ENCODE results near the gene TMEM273. TPM values are rescaled to one million over a fixed set of nuclear protein-coding genes. Genes with fewer than 3 reads are reported as not detected.

Gene TMEM273
- total RNA-seq, 4 donors from 2014 or later, result 11.6 to 36.8 (median 25.1) TPM

DNA sequence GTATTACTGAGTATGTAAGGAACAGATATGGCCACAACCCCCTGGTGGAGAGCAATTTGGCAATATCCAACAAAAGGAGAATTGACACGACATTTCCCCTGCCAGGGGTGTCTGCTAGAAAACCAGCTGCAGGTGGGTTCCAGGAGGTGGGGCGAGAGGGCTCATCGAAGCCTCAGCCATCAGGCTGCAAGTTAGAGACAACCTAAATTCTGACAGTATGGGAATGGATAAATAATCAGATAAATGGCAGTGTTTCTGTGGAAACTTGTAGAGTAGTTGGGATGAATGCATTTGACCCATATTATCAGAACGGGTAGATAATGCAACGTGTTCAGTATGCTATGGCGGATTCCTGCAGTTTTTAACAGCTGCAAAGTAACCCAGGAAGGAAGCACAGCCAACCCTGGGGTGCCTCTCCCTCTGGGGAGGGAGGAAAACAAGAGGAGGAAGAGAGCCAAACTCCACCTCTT is 3.5 kb downstream of the TMEM273 start:
- no peak for DNase-seq (ENCODE audit: extremely low spot score)
- intact Hi-C loops (cut with DNase I), result no loop called here
- WGBS, result 58% methylated on average over 6 of the region's 6 CpGs
- Histone ChIP-seq H3K27me3 (peaks cover 0 to 3% (median 0%) of the 10 kb centered on the region in 4 donors), H3K27ac (replicated peaks in 1 of 4) (no peak overlapping the region), H3K4me1 (peaks cover 18 to 41% (median 34%) of the 10 kb centered on the region in 4 donors), H3K9me3 (no peaks in the 10 kb centered on the region), H3K36me3 (no peaks in the 10 kb centered on the region), H3K4me3 (peak overlapping the region in 1 of 4 donors; percentile 2)
- TF ChIP-seq POLR2A (IDR thresholded peaks at IDR 0.05; ENCODE audit: low read depth) (no peak), EP300 (IDR thresholded peaks at IDR 0.05) (no peak), POLR2AphosphoS5 (IDR thresholded peaks at IDR 0.05) (no peak)
- TF ChIP-seq, protein P1, sequence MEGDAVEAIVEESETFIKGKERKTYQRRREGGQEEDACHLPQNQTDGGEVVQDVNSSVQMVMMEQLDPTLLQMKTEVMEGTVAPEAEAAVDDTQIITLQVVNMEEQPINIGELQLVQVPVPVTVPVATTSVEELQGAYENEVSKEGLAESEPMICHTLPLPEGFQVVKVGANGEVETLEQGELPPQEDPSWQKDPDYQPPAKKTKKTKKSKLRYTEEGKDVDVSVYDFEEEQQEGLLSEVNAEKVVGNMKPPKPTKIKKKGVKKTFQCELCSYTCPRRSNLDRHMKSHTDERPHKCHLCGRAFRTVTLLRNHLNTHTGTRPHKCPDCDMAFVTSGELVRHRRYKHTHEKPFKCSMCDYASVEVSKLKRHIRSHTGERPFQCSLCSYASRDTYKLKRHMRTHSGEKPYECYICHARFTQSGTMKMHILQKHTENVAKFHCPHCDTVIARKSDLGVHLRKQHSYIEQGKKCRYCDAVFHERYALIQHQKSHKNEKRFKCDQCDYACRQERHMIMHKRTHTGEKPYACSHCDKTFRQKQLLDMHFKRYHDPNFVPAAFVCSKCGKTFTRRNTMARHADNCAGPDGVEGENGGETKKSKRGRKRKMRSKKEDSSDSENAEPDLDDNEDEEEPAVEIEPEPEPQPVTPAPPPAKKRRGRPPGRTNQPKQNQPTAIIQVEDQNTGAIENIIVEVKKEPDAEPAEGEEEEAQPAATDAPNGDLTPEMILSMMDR (IDR thresholded peaks at IDR 0.05), result no peak

DNA sequence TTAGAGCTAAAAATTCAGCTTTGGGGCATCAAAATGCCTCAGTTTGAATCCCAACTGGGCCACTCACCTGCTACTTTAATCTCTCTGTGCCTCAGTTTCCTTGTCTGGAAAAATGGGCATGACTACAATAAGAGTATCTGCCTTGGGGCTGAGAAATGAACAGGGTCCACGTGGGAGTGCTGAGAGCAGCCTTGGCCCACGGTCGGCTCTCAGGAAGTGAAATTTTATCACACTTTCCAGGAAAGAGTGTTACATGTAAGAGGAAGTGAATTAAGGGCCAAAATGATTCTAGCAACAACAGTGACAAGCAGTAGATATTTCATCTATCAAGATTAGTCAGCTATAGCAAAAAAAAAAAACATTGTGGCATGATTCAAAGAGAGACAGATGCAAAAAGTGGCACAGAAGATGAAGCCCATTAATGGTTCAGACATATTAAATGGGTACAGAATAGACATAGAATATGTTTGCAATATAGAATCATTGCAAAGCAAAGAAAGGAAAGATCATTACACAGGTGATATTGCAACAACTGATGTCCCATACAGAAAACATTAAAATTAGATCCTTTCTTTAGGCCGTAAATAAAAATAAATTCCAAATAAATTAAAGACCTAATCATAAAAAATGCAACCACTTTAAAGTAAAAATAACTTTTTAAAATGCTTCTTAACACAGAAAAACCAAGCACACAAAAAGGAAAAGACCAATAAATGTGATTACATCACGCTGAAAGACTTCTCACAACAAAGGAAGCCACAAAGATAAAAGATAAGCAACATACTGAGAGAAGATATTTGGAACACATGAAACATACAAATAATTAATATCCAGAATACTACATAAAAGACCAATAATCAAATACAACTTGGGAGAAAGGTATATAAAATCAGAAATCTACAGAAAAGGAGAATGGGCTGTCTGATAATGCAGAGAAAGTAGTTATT is 4.3 kb downstream of the TMEM273 start:
- DNase-seq (ENCODE audit: extremely low spot score), result no peak
- 61% methylated on average over 5 of the region's 5 CpGs for WGBS
- TF ChIP-seq, protein P1 (IDR thresholded peaks at IDR 0.05), result no peak
- TF ChIP-seq POLR2AphosphoS5 (IDR thresholded peaks at IDR 0.05), result no peak
- no peak for TF ChIP-seq POLR2A (IDR thresholded peaks at IDR 0.05; ENCODE audit: low read depth)
- no peak for TF ChIP-seq EP300 (IDR thresholded peaks at IDR 0.05)

DNA sequence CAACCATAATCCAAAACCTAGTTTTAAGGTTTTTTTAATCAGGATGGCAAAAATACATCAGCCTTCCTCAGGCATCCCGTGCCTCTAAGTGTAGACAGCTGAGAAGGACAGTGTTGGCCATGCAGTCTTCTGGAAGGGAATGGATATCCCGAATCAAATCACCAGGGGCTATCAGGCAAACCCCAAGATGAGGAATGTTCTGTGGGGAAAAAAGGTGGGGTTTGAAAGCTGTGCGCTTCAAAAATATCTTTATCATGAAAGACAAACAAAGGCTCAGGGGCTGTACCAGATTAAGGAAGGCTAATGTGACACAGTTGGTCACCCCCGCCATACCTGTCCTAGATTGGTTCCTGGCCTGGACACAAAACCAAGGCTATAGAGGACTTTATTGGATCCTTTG is 5.4 kb downstream of the TMEM273 start:
- Histone ChIP-seq H3K27me3 (no peaks in the 10 kb centered on the region), H3K9me3 (no peaks in the 10 kb centered on the region), H3K4me1 (peaks cover 5 to 31% (median 24%) of the 10 kb centered on the region in 4 donors), H3K36me3 (no peaks in the 10 kb centered on the region), H3K27ac (replicated peaks in 1 of 4) (no peak overlapping the region), H3K4me3 (no peak overlapping the region)
- DNase-seq (ENCODE audit: extremely low spot score), result no peak
- TF ChIP-seq POLR2A (IDR thresholded peaks at IDR 0.05; ENCODE audit: low read depth) (no peak), POLR2AphosphoS5 (IDR thresholded peaks at IDR 0.05) (no peak), EP300 (IDR thresholded peaks at IDR 0.05) (no peak)
- TF ChIP-seq, protein P1 (IDR thresholded peaks at IDR 0.05), result no peak
- over 99% methylated on average over 4 of the region's 4 CpGs for WGBS
- intact Hi-C loops (cut with DNase I), result no loop called here

More for the DNA sequence above, 4.3 kb downstream of the TMEM273 start:
- intact Hi-C loops (cut with DNase I), result no loop called here
- Histone ChIP-seq H3K9me3 (no peaks in the 10 kb centered on the region), H3K27ac (replicated peaks in 1 of 4) (no peak overlapping the region), H3K4me3 (no peak overlapping the region), H3K36me3 (no peaks in the 10 kb centered on the region), H3K27me3 (no peaks in the 10 kb centered on the region), H3K4me1 (peaks cover 11 to 33% (median 28%) of the 10 kb centered on the region in 4 donors)

DNA sequence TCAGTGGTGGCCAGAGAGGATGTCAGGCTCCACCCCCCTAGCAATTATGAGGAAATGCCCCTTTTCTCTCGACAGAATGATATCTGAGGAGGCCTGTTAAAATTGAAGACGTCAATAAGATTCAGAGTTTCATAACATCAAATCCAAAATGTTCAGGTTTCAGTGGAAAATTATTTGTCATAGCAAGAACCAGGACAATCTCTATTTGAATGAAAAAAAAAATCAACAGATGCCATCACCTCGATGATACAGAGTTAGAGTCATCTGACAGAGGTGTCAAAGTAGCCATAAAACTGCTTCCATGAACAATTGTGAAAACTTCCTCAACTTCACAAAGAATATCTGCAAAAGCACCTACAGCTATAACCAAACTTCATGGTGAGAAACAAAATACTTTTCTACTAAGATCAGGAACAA is 7.7 kb downstream of the TMEM273 start:
- no peak for DNase-seq (ENCODE audit: extremely low spot score)
- Histone ChIP-seq H3K9me3 (no peaks in the 10 kb centered on the region), H3K27ac (replicated peaks in 1 of 4) (no peak overlapping the region), H3K4me1 (peaks cover 20 to 32% (median 26%) of the 10 kb centered on the region in 4 donors), H3K36me3 (no peaks in the 10 kb centered on the region), H3K27me3 (no peaks in the 10 kb centered on the region), H3K4me3 (no peak overlapping the region)
- WGBS, result 48% methylated on average over 3 of the region's 3 CpGs
- TF ChIP-seq POLR2A (IDR thresholded peaks at IDR 0.05; ENCODE audit: low read depth), result no peak
- TF ChIP-seq EP300 (IDR thresholded peaks at IDR 0.05), result no peak
- TF ChIP-seq, protein P1 (IDR thresholded peaks at IDR 0.05), result no peak
- no peak for TF ChIP-seq POLR2AphosphoS5 (IDR thresholded peaks at IDR 0.05)
- intact Hi-C loops (cut with DNase I), result no loop called here
